HepG2 (cell line): ENCODE results near the gene NEFH. TPM values are rescaled to one million over a fixed set of nuclear protein-coding genes. Genes with fewer than 3 reads are reported as not detected.
A peak's percentile ranks its signal among the peaks of the same experiment; 100 is the strongest.

Experiments
- ATAC-seq: fragments of 200-7000 bp; cut with Tn5 transposase; 3 replicates; pipeline ENCODE4 v1.9.1; 2020; ENCODE audit warnings: mild to moderate bottlenecking, moderate library complexity
- BruUV-seq: library from RNA; stranded (reverse); fragments of 400-500 nt; replicated peaks from 2 replicates; lab custom pipeline; 2021; lab: Mats Ljungman, UMichigan
- CTCF ChIA-PET: fragments of 300-600 bp; formaldehyde crosslinking; extraction: SDS; loops from one replicate; lab custom pipeline; 2021; ENCODE audit warnings: low total read pairs, inconsistent platforms, low intra/inter-chr PET ratio; lab: Yijun Ruan, JAX
- POLR2A ChIA-PET: fragments of 350-600 bp; sonication (Branson Sonifier 250); formaldehyde crosslinking; loops from one replicate; lab custom pipeline; 2020; ENCODE audit warnings: antibody characterized with exemption, inconsistent platforms; lab: Yijun Ruan, JAX
- DNase-seq: peaks from one replicate; pipeline ENCODE4 v3.0.0-alpha.2; 2015; ENCODE audit warnings: low spot score
- FAIRE-seq: peaks from 3 replicates; lab custom pipeline; 2011; peaks lifted over from hg19 to GRCh38; lab: Jason Lieb, UNC
- H2AFZ ChIP-seq: one replicate; pipeline ENCODE4 v1.6.1; 2011; ENCODE audit warnings: low read length, inconsistent platforms
- H3K27ac ChIP-seq: fragments of 300-600 bp; 3 replicates; pipeline ENCODE4 v1.8.0; 2011; ENCODE audit warnings: mixed run types, mild to moderate bottlenecking, mixed read lengths, low read length, inconsistent platforms; ENCODE audit not compliant: insufficient read depth; ENCODE audit errors: extremely low read length
- H3K27me3 ChIP-seq, 2 experiments: fragments of 200-600 bp in 1 of 2; 2 replicates in 1 of 2; 3 replicates in 1 of 2; pipeline versions ENCODE4 v1.6.0 to v1.8.0; 2011; ENCODE audit warnings: low read length in 2 of 2, mild to moderate bottlenecking in 2 of 2, moderate library complexity in 2 of 2, inconsistent platforms in 1 of 2; ENCODE audit not compliant: insufficient read depth in 2 of 2, control insufficient read depth in 1 of 2
- H3K36me3 ChIP-seq, 2 experiments: fragments of 200-600 bp in 1 of 2; replicated peaks in 1 of 2; 2 replicates in 1 of 2; 3 replicates in 1 of 2; pipeline versions ENCODE4 v1.5.1 to v1.8.0; 2011; ENCODE audit warnings: low read length in 2 of 2, inconsistent platforms in 1 of 2; ENCODE audit not compliant: insufficient read depth in 2 of 2, control insufficient read depth in 1 of 2
- H3K4me1 ChIP-seq: 2 replicates; pipeline ENCODE4 v1.5.1; 2012; ENCODE audit warnings: low read length, inconsistent platforms; ENCODE audit not compliant: insufficient read depth
- H3K4me2 ChIP-seq: 2 replicates; pipeline ENCODE4 v1.6.0; 2011; ENCODE audit warnings: low read depth, low read length, inconsistent platforms
- H3K4me3 ChIP-seq, 3 experiments: fragments of 200-600 bp in 1 of 3; sonication (generic), shearing (Covaris generic) in 1 of 3; replicated peaks in 1 of 3; 2 replicates each; pipeline ENCODE4 v1.5.1; 2011 to 2016; ENCODE audit warnings: low read length in 3 of 3, inconsistent platforms in 2 of 3, low read depth in 2 of 3, mild to moderate bottlenecking in 2 of 3, control low read depth in 1 of 3, mixed read lengths in 1 of 3; ENCODE audit not compliant: insufficient read depth in 1 of 3
- H3K79me2 ChIP-seq: one replicate; pipeline ENCODE4 v1.6.1; 2011; ENCODE audit warnings: low read length, inconsistent platforms; ENCODE audit not compliant: insufficient read depth
- H3K9ac ChIP-seq: 2 replicates; pipeline ENCODE4 v1.6.0; 2011; ENCODE audit warnings: mild to moderate bottlenecking, low read depth, low read length, inconsistent platforms; ENCODE audit not compliant: insufficient read depth
- H3K9me3 ChIP-seq: 2 replicates; pipeline ENCODE4 v1.5.1; 2012; ENCODE audit warnings: mild to moderate bottlenecking, low read length
- H4K20me1 ChIP-seq: 2 replicates; pipeline ENCODE4 v1.6.0; 2011; ENCODE audit warnings: inconsistent platforms, mild to moderate bottlenecking, low read length, moderate library complexity; ENCODE audit not compliant: insufficient read depth
- AGO1 ChIP-seq: fragments of 200-400 bp; formaldehyde crosslinking; IDR thresholded peaks from 2 replicates; pipeline ENCODE4 v1.6.1; 2017; ENCODE audit warnings: mild to moderate bottlenecking, low read depth, low read length, moderate library complexity; ENCODE audit not compliant: poor library complexity, severe bottlenecking
- ATAD3A ChIP-seq: sonication (generic); formaldehyde crosslinking; IDR thresholded peaks from 2 replicates; pipeline ENCODE4 v1.4.0; 2020; ENCODE audit warnings: missing genetic modification reagents
- DMTF1 ChIP-seq: sonication (generic); formaldehyde crosslinking; IDR thresholded peaks from 2 replicates; pipeline ENCODE4 v1.4.0; 2020; ENCODE audit warnings: mild to moderate bottlenecking, missing genetic modification reagents
- MIER2 ChIP-seq: IDR thresholded peaks from 2 replicates; pipeline ENCODE4 v1.6.1; 2016; ENCODE audit warnings: missing biosample characterization, missing genetic modification reagents
- REST ChIP-seq, 2 experiments: IDR thresholded peaks; 2 replicates each; pipeline ENCODE4 v1.6.1; 2011 to 2012; ENCODE audit warnings: low read length in 2 of 2, borderline replicate concordance in 1 of 2, low read depth in 1 of 2, mild to moderate bottlenecking in 1 of 2, moderate library complexity in 1 of 2
- SUZ12 ChIP-seq: fragments of 150-350 bp; IDR thresholded peaks from 2 replicates; pipeline ENCODE4 v1.6.1; 2014; ENCODE audit warnings: low read depth, low read length
- ZNF251 ChIP-seq: sonication (generic); formaldehyde crosslinking; IDR thresholded peaks from 2 replicates; pipeline ENCODE4 v1.9.0; 2021; ENCODE audit warnings: mild to moderate bottlenecking, missing genetic modification reagents
- WGBS: methylation state at CpG from one replicate; pipeline ENCODE4 v1.1.6; 2017; ENCODE audit warnings: low lambda C conversion rate; 5-methylcytosine and 5-hydroxymethylcytosine counted together
- in situ Hi-C: cut with HindIII; loops from 2 replicates; pipeline ENCODE4 v1.10.0; 2017; ENCODE audit warnings: low pct_unique_long_range_greater_than_20kb; ENCODE audit not compliant: extremely low pct_ligation_motif_present
- intact Hi-C: fragments of 100-400 bp; cut with micrococcal nuclease; formaldehyde crosslinking; loops from one replicate; pipeline ENCODE4 v1.10.0; 2022; ENCODE audit not compliant: unreplicated experiment
- polyA plus RNA-seq, 8 experiments: library from polyadenylated mRNA; depleted of rRNA in 3 of 8; stranded (reverse) in 7 of 8; unstranded in 1 of 8; fragments of >200 nt; fragmentation: Illumina TruSeq in 4 of 8; extraction: Trizol in 4 of 8; gene quantifications; 2 replicates each; pipeline versions ENCODE4 v1.2.1 to v1.2.3, GENCODE V29; 2011 to 2016; ENCODE audit warnings: low read depth in 4 of 8, missing spikeins in 1 of 8, mixed read lengths in 1 of 8; ENCODE audit not compliant: insufficient read depth in 1 of 8
- total RNA-seq, 5 experiments: library from RNA; depleted of rRNA; stranded (reverse); fragments of >200 nt; fragmentation: Illumina TruSeq; extraction: Trizol; gene quantifications; 2 replicates each; pipeline ENCODE4 v1.2.3, GENCODE V29; 2016; ENCODE audit warnings: low read depth in 1 of 5

NEFH gene
- total and polyA plus RNA-seq, 2 of the 13 experiments (the other 11 are each of a cell fraction or from before 2014, with no cell fraction given), result not detected

- no TSS peak for BruUV-seq
- peaks cover 5% of the 10 kb centered on the region; the same call in 1 of the 2 replicates for H3K4me1 ChIP-seq
- intact Hi-C loops (no loop called here), in situ Hi-C loops (no loop called here)
- no peak overlapping the region for H3K9ac ChIP-seq
- FAIRE-seq, result no peak
- DNase-seq, result no peak
- H3K36me3 ChIP-seq, result no peaks in the 10 kb centered on the region
- CTCF ChIA-PET, result no interaction called here
- whole genome bisulfite sequencing, result 26% methylated on average over 5 of the region's 6 CpGs
- peak; percentile 35 to 87 for TF ChIP-seq REST (IDR thresholded peaks at IDR 0.05; ENCODE audit: borderline replicate concordance in 1 of 2, low read depth in 1 of 2, low read length in 2 of 2)
- peak; percentile 80 for TF ChIP-seq MIER2 (CRISPR knock-in tag)
- TF ChIP-seq ZNF251 (CRISPR knock-in tag), result no peak
- H2AFZ ChIP-seq, result no peak overlapping the region
- H3K9me3 ChIP-seq, result no peaks in the 10 kb centered on the region
- H3K27me3 ChIP-seq, result peaks cover 11 to 55% of the 10 kb centered on the region in 2 experiments
- no peak overlapping the region for H3K27ac ChIP-seq
- POLR2A ChIA-PET, result no interaction called here
- no peak overlapping the region for H3K4me3 ChIP-seq
- H3K79me2 ChIP-seq, result no peaks in the 10 kb centered on the region
- no peak overlapping the region for H3K4me2 ChIP-seq
- no peak for ATAC-seq
- peaks cover 7% of the 10 kb centered on the region; the same call in 1 of the 2 replicates for H4K20me1 ChIP-seq
These were observed 3.9 kb upstream of the NEFH start for GRCh38 chr22:29476116-29476515.

GRCh38 chr22:29477723-29478318 lies 2.2 kb upstream of the NEFH start:
- 12% methylated on average over 4 of the region's 4 CpGs for WGBS
- TF ChIP-seq DMTF1 (CRISPR knock-in tag), result no peak
- TF ChIP-seq ATAD3A, result no peak
- TF ChIP-seq SUZ12, result no peak
- no peak for TF ChIP-seq AGO1

More at GRCh38 chr22:29477723-29478318, 2.2 kb upstream of the NEFH start:
- FAIRE-seq, result no peak
- H3K9ac ChIP-seq, result no peak overlapping the region
- no peaks in the 10 kb centered on the region for H3K9me3 ChIP-seq
- H3K79me2 ChIP-seq, result no peaks in the 10 kb centered on the region
- BruUV-seq, result no TSS peak
- H3K4me2 ChIP-seq, result no peak overlapping the region
- intact Hi-C loops (no loop called here), in situ Hi-C loops (no loop called here)
- peaks cover 11 to 49% of the 10 kb centered on the region in 2 experiments for H3K27me3 ChIP-seq
- H3K36me3 ChIP-seq, result no peaks in the 10 kb centered on the region
- peaks cover 19% of the 10 kb centered on the region for H3K4me1 ChIP-seq
- DNase-seq, result no peak
- ChIA-PET CTCF (no interaction called here), POLR2A (no interaction called here)
- no peak for ATAC-seq
- no peak overlapping the region for H3K4me3 ChIP-seq
- no peak overlapping the region for H2AFZ ChIP-seq
- H4K20me1 ChIP-seq, result peaks cover 7% of the 10 kb centered on the region; the same call in 1 of the 2 replicates
- H3K27ac ChIP-seq, result no peak overlapping the region
